H9 (cell line): ENCODE data around the gene SDK1. TPM values are rescaled to one million over a fixed set of nuclear protein-coding genes. Genes with fewer than 3 reads are reported as not detected.

Experiments used
- DNase-seq: peaks from one replicate; pipeline ENCODE4 v3.0.0-alpha.2; 2017
- H2AFZ ChIP-seq: one replicate; pipeline ENCODE4 v1.6.1; 2013; ENCODE audit warnings: mild to moderate bottlenecking, low read length, control low read depth, moderate library complexity
- H2AK5ac ChIP-seq: 2 replicates; pipeline ENCODE4 v1.6.1; 2013; ENCODE audit warnings: low read length, control low read depth, mixed read lengths; ENCODE audit not compliant: insufficient read length
- H2BK120ac ChIP-seq: one replicate; pipeline ENCODE4 v1.6.1; 2013; ENCODE audit warnings: low read depth, mild to moderate bottlenecking, low read length, control low read depth, inconsistent platforms; ENCODE audit not compliant: poor library complexity, severe bottlenecking
- H2BK12ac ChIP-seq: 2 replicates; pipeline ENCODE4 v1.6.1; 2013; ENCODE audit warnings: low read length, control low read depth, mixed read lengths, low read depth; ENCODE audit not compliant: insufficient read length
- H2BK15ac ChIP-seq: 2 replicates; pipeline ENCODE4 v1.6.1; 2013; ENCODE audit warnings: low read depth, low read length, control low read depth
- H2BK20ac ChIP-seq: one replicate; pipeline ENCODE4 v1.6.1; 2013; ENCODE audit warnings: low read depth, mild to moderate bottlenecking, low read length, control low read depth, inconsistent platforms; ENCODE audit not compliant: poor library complexity, severe bottlenecking
- H2BK5ac ChIP-seq: 2 replicates; pipeline ENCODE4 v1.6.1; 2013; ENCODE audit warnings: low read length, control low read depth, mixed read lengths; ENCODE audit not compliant: insufficient read length
- H3K14ac ChIP-seq: 2 replicates; pipeline ENCODE4 v1.6.1; 2013; ENCODE audit warnings: low read length, control low read depth; ENCODE audit not compliant: insufficient read depth
- H3K18ac ChIP-seq: 2 replicates; pipeline ENCODE4 v1.6.1; 2013; ENCODE audit warnings: low read depth, mild to moderate bottlenecking, mixed read lengths, low read length, control low read depth; ENCODE audit not compliant: insufficient read length
- H3K23ac ChIP-seq: 2 replicates; pipeline ENCODE4 v1.6.1; 2013; ENCODE audit warnings: low read length, control low read depth, mixed read lengths, low read depth; ENCODE audit not compliant: insufficient read length
- H3K23me2 ChIP-seq: 2 replicates; pipeline ENCODE4 v1.6.1; 2013; ENCODE audit warnings: low read depth, mild to moderate bottlenecking, mixed read lengths, low read length, control low read depth; ENCODE audit not compliant: insufficient read length, poor library complexity, severe bottlenecking
- H3K27ac ChIP-seq: 2 replicates; pipeline ENCODE4 v1.5.1; 2013; ENCODE audit warnings: low read length, control low read depth, mixed read lengths, low read depth; ENCODE audit not compliant: insufficient read length
- H3K27me3 ChIP-seq: 2 replicates; pipeline ENCODE4 v1.6.1; 2013; ENCODE audit warnings: low read length, control low read depth, inconsistent platforms; ENCODE audit not compliant: insufficient read depth
- H3K4ac ChIP-seq: 2 replicates; pipeline ENCODE4 v1.6.1; 2013; ENCODE audit warnings: low read depth, mild to moderate bottlenecking, control low read depth, inconsistent platforms, low read length, moderate library complexity
- H3K4me1 ChIP-seq: 2 replicates; pipeline ENCODE4 v1.6.1; 2013; ENCODE audit warnings: low read length, control low read depth, inconsistent platforms; ENCODE audit not compliant: insufficient read depth
- H3K4me2 ChIP-seq: 2 replicates; pipeline ENCODE4 v1.6.1; 2013; ENCODE audit warnings: low read length, control low read depth, mixed read lengths; ENCODE audit not compliant: insufficient read length, insufficient read depth
- H3K56ac ChIP-seq: 2 replicates; pipeline ENCODE4 v1.6.1; 2013; ENCODE audit warnings: low read depth, mild to moderate bottlenecking, mixed read lengths, low read length, control low read depth; ENCODE audit not compliant: insufficient read length
- H3K79me1 ChIP-seq: 2 replicates; pipeline ENCODE4 v1.6.1; 2013; ENCODE audit warnings: low read depth, mild to moderate bottlenecking, moderate library complexity, low read length, control low read depth, inconsistent platforms; ENCODE audit not compliant: insufficient read depth, poor library complexity, severe bottlenecking
- H3K79me2 ChIP-seq: 2 replicates; pipeline ENCODE4 v1.6.1; 2013; ENCODE audit warnings: low read length, control low read depth, inconsistent platforms; ENCODE audit not compliant: insufficient read depth
- H3K9ac ChIP-seq: 2 replicates; pipeline ENCODE4 v1.6.1; 2013; ENCODE audit warnings: low read length, control low read depth, mixed read lengths; ENCODE audit not compliant: insufficient read length; ENCODE audit errors: extremely low read depth
- H3K9me3 ChIP-seq: one replicate; pipeline ENCODE4 v1.6.1; 2013; ENCODE audit warnings: low read depth, low read length, inconsistent platforms; ENCODE audit not compliant: control insufficient read depth
- H3T11ph ChIP-seq: one replicate; pipeline ENCODE4 v1.6.1; 2013; ENCODE audit warnings: mild to moderate bottlenecking, low read length, control low read depth, inconsistent platforms
- H4K20me1 ChIP-seq: one replicate; pipeline ENCODE4 v1.6.1; 2013; ENCODE audit not compliant: control insufficient read depth, insufficient read length, insufficient read depth
- H4K5ac ChIP-seq: 2 replicates; pipeline ENCODE4 v1.6.1; 2013; ENCODE audit warnings: low read depth, mild to moderate bottlenecking, mixed read lengths, low read length, control low read depth; ENCODE audit not compliant: insufficient read length
- H4K8ac ChIP-seq: replicated peaks from 2 replicates; pipeline ENCODE4 v1.6.1; 2013; ENCODE audit warnings: low read length, control low read depth, mixed read lengths, low read depth; ENCODE audit not compliant: insufficient read length
- H4K91ac ChIP-seq: 2 replicates; pipeline ENCODE4 v1.6.1; 2013; ENCODE audit warnings: low read depth, mild to moderate bottlenecking, moderate library complexity, mixed read lengths, low read length, control low read depth; ENCODE audit not compliant: insufficient read length
- H3K27ac Mint-ChIP-seq, 3 experiments: 2 replicates in 2 of 3; 3 replicates in 1 of 3; pipeline ENCODE4 v1.8.0; 2020 to 2021; ENCODE audit warnings: mixed read lengths in 3 of 3, mild to moderate bottlenecking in 1 of 3, moderate library complexity in 1 of 3
- H3K27me3 Mint-ChIP-seq: 2 replicates; pipeline ENCODE4 v1.8.0; 2021; ENCODE audit warnings: low read depth, mild to moderate bottlenecking, moderate library complexity, mixed read lengths
- H3K36me3 Mint-ChIP-seq, 3 experiments: 2 replicates in 2 of 3; 3 replicates in 1 of 3; pipeline ENCODE4 v1.8.0; 2020 to 2021; ENCODE audit warnings: low read depth in 3 of 3, mixed read lengths in 3 of 3; ENCODE audit not compliant: insufficient read depth in 1 of 3
- H3K4me1 Mint-ChIP-seq, 2 experiments: 2 replicates each; pipeline ENCODE4 v1.8.0; 2020; ENCODE audit warnings: mixed read lengths in 2 of 2
- H3K4me3 Mint-ChIP-seq, 2 experiments: 2 replicates in 1 of 2; 3 replicates in 1 of 2; pipeline ENCODE4 v1.8.0; 2020 to 2021; ENCODE audit warnings: mild to moderate bottlenecking in 2 of 2, mixed read lengths in 2 of 2, moderate library complexity in 1 of 2
- H3K9me3 Mint-ChIP-seq, 2 experiments: 2 replicates in 1 of 2; 3 replicates in 1 of 2; pipeline ENCODE4 v1.8.0; 2020; ENCODE audit warnings: mild to moderate bottlenecking in 2 of 2, mixed read lengths in 2 of 2, moderate library complexity in 1 of 2
- WGBS: extraction: QIAGEN DNeasy Blood & Tissue Kit; methylation state at CpG from one replicate; pipeline ENCODE4 v1.1.7; 2013; ENCODE audit warnings: missing lambda C conversion rate, low lambda C conversion rate, mixed read lengths; ENCODE audit not compliant: insufficient read length; ENCODE audit errors: extremely low coverage; 5-methylcytosine and 5-hydroxymethylcytosine counted together
- total RNA-seq: library from RNA; stranded (reverse); gene quantifications from 2 replicates; pipeline ENCODE4 v1.2.1, GENCODE V29; 2021
- TF ChIP-seq, protein P1 (sequence below): fragments of 200-600 bp; sonication (generic); conservative IDR thresholded peaks from 3 replicates; pipeline ENCODE4 v1.8.0; 2021; ENCODE audit warnings: antibody characterized with exemption, mild to moderate bottlenecking

The SDK1 gene
- total RNA-seq, 1 experiment from 2014 or later, result 8.7 TPM

DNA sequence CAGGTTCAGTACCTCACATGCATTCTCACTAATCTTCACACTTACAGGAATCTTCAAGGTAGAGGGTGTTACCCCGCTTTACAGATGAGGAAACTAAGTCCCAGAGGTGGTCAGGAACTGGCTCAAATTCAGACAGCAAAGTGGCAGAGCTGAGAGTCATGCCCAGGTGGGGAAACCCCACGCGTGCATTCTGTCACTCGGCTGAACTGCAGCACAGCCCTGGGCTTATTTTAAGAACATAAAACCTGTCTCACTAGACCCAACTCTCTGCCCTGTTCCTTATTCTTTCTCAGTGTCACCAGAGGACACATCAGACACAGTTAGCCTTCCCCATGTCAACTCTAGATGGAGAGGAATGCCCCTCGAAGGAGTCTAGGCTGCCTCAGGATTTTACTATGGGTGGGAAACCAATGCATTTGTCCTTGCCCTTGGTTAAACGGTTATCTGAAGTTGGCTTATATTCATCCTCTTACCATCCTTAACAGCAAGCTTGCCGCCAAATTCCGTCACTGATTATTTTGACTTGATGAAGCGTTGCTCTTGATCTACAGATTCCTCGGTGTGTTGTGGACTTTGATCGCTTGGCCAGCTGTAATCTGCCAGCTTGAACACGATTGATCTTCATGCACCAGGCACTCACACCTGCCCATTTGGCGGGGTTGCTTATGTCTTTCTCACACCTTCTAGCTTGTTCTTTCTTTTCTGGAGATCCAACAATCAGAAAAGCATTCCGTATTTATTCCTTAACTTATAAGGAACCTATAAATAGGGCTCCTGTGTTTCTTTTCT is 627.9 kb downstream of the SDK1 start:
- Histone ChIP-seq H4K91ac (no peak overlapping the region), H2BK20ac (no peak overlapping the region), H3K9me3 (no peaks in the 10 kb centered on the region)

More for the DNA sequence above, 627.9 kb downstream of the SDK1 start:
- 0 out of 7 replicates have a peak overlapping the region, but pooled peaks of 1 of the 3 experiments have one; percentile 15 for H3K27ac Mint-ChIP-seq
- Histone ChIP-seq H3K56ac (no peak overlapping the region), H2BK15ac (no peak overlapping the region), H3K27me3 (no peaks in the 10 kb centered on the region), H4K20me1 (no peaks in the 10 kb centered on the region), H2BK5ac (no peak overlapping the region), H3K79me2 (no peaks in the 10 kb centered on the region), H3K4ac (no peak overlapping the region), H2BK120ac (no peak overlapping the region), H3K79me1 (no peaks in the 10 kb centered on the region), H2AFZ (no peak overlapping the region), H3K4me2 (no peak overlapping the region), H2BK12ac (no peak overlapping the region), H3K18ac (no peak overlapping the region), H3K23me2 (no peaks in the 10 kb centered on the region), H3K27ac (no peak overlapping the region), H3K23ac (no peak overlapping the region), H3K14ac (no peak overlapping the region), H4K8ac (no peak overlapping the region), H3K4me1 (no peaks in the 10 kb centered on the region), H3T11ph (no peak overlapping the region), H4K5ac (no peak overlapping the region), H2AK5ac (no peak overlapping the region), H3K9ac (no peak overlapping the region)
- H3K9me3 Mint-ChIP-seq, result no peaks in the 10 kb centered on the region
- TF ChIP-seq, protein P1, sequence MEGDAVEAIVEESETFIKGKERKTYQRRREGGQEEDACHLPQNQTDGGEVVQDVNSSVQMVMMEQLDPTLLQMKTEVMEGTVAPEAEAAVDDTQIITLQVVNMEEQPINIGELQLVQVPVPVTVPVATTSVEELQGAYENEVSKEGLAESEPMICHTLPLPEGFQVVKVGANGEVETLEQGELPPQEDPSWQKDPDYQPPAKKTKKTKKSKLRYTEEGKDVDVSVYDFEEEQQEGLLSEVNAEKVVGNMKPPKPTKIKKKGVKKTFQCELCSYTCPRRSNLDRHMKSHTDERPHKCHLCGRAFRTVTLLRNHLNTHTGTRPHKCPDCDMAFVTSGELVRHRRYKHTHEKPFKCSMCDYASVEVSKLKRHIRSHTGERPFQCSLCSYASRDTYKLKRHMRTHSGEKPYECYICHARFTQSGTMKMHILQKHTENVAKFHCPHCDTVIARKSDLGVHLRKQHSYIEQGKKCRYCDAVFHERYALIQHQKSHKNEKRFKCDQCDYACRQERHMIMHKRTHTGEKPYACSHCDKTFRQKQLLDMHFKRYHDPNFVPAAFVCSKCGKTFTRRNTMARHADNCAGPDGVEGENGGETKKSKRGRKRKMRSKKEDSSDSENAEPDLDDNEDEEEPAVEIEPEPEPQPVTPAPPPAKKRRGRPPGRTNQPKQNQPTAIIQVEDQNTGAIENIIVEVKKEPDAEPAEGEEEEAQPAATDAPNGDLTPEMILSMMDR, result no peak
- WGBS, result no CpG with 5 or more reads among the region's 14 CpGs
- no peak for DNase-seq
- H3K27me3 Mint-ChIP-seq, result no peaks in the 10 kb centered on the region; the same call in 1 of the 2 replicates
- H3K36me3 Mint-ChIP-seq, result no peaks in the 10 kb centered on the region
- H3K4me1 Mint-ChIP-seq, result peaks cover 13 to 15% of the 10 kb centered on the region in 2 experiments; a peak in 3 of 4 replicates
- no peak overlapping the region for H3K4me3 Mint-ChIP-seq
